ENCODE results near the gene AHSP. TPM values are rescaled to one million over a fixed set of nuclear protein-coding genes. Genes with fewer than 3 reads are reported as not detected.

Gene AHSP
- total and polyA plus RNA-seq, 3 experiments from 2014 or later = not detected

GRCh38 chr16:31525113-31525512 lies 2.6 kb upstream of the AHSP start:
- Histone ChIP-seq H3K4me1 (ENCODE audit: insufficient read depth, low read length) (no peaks in the 10 kb centered on the region), H3K4me3 (ENCODE audit: low read length) (no peak overlapping the region), H3K9me3 (ENCODE audit: low read length) (no peaks in the 10 kb centered on the region), H3K27ac (ENCODE audit: low read depth, low read length) (no peak overlapping the region), H3K36me3 (ENCODE audit: insufficient read depth, low read length) (no peaks in the 10 kb centered on the region), H3K27me3 (ENCODE audit: insufficient read depth, low read length, poor library complexity, severe bottlenecking) (no peaks in the 10 kb centered on the region)
- Mint-ChIP-seq H3K4me3 (no peak overlapping the region), H3K27ac (no peak overlapping the region), H3K4me1 (no peaks in the 10 kb centered on the region), H3K9me3 (no peaks in the 10 kb centered on the region), H3K27me3 (peaks cover 22 to 36% of the 10 kb centered on the region in 2 donors), H3K36me3 (no peaks in the 10 kb centered on the region)
- ChIA-PET POLR2A (no interaction called here), CTCF (no interaction called here)
- no peak for DNase-seq

GRCh38 chr16:31528523-31529107 lies 915 bp downstream of the AHSP start:
- Histone ChIP-seq H3K27ac (ENCODE audit: low read depth, low read length) (no peak overlapping the region), H3K4me1 (ENCODE audit: insufficient read depth, low read length) (no peaks in the 10 kb centered on the region), H3K9me3 (ENCODE audit: low read length) (no peaks in the 10 kb centered on the region), H3K36me3 (ENCODE audit: insufficient read depth, low read length) (no peaks in the 10 kb centered on the region), H3K27me3 (ENCODE audit: insufficient read depth, low read length, poor library complexity, severe bottlenecking) (no peaks in the 10 kb centered on the region), H3K4me3 (ENCODE audit: low read length) (no peak overlapping the region)
- DNase-seq = no peak
- Mint-ChIP-seq H3K27ac (peak overlapping the region in 2 of 8 donors; percentile 47 to 51), H3K4me3 (no peak overlapping the region), H3K4me1 (no peaks in the 10 kb centered on the region), H3K9me3 (no peaks in the 10 kb centered on the region), H3K36me3 (no peaks in the 10 kb centered on the region), H3K27me3 (peaks cover 24 to 34% of the 10 kb centered on the region in 2 donors)
- CTCF ChIA-PET = no interaction called here
- POLR2A ChIA-PET = no interaction called here

GRCh38 chr16:31529108-31529936 lies 1.6 kb downstream of the AHSP start:
- no peak for DNase-seq
- H3K36me3 Mint-ChIP-seq = no peaks in the 10 kb centered on the region
- no peaks in the 10 kb centered on the region for H3K9me3 Mint-ChIP-seq
- Histone ChIP-seq H3K4me3 (ENCODE audit: low read length) (no peak overlapping the region), H3K9me3 (ENCODE audit: low read length) (no peaks in the 10 kb centered on the region), H3K27me3 (ENCODE audit: insufficient read depth, low read length, poor library complexity, severe bottlenecking) (no peaks in the 10 kb centered on the region), H3K36me3 (ENCODE audit: insufficient read depth, low read length) (no peaks in the 10 kb centered on the region), H3K4me1 (ENCODE audit: insufficient read depth, low read length) (no peaks in the 10 kb centered on the region), H3K27ac (ENCODE audit: low read depth, low read length) (no peak overlapping the region)
- H3K4me1 Mint-ChIP-seq = no peaks in the 10 kb centered on the region
- ChIA-PET POLR2A (no interaction called here), CTCF (no interaction called here)
- H3K27me3 Mint-ChIP-seq = peaks cover 27 to 39% of the 10 kb centered on the region in 2 donors
- H3K27ac Mint-ChIP-seq = peak overlapping the region in 1 of 8 donors; percentile 51
- no peak overlapping the region for H3K4me3 Mint-ChIP-seq

- no peaks in the 10 kb centered on the region for H3K9me3 Mint-ChIP-seq
- Histone ChIP-seq H3K4me3 (ENCODE audit: low read length) (no peak overlapping the region), H3K4me1 (ENCODE audit: insufficient read depth, low read length) (no peaks in the 10 kb centered on the region), H3K9me3 (ENCODE audit: low read length) (no peaks in the 10 kb centered on the region), H3K36me3 (ENCODE audit: insufficient read depth, low read length) (no peaks in the 10 kb centered on the region), H3K27me3 (ENCODE audit: insufficient read depth, low read length, poor library complexity, severe bottlenecking) (no peaks in the 10 kb centered on the region), H3K27ac (ENCODE audit: low read depth, low read length) (no peak overlapping the region)
- no peaks in the 10 kb centered on the region for H3K36me3 Mint-ChIP-seq
- no peak for DNase-seq
- no peak overlapping the region for H3K27ac Mint-ChIP-seq
- peak overlapping the region in 1 of 7 donors; percentile 3 for H3K4me3 Mint-ChIP-seq
- H3K4me1 Mint-ChIP-seq = no peaks in the 10 kb centered on the region
- ChIA-PET CTCF (no interaction called here), POLR2A (no interaction called here)
- H3K27me3 Mint-ChIP-seq = peaks cover 27 to 38% of the 10 kb centered on the region in 2 donors
Measured at GRCh38 chr16:31529937-31530312, 2.2 kb downstream of the AHSP start.

- CTCF ChIA-PET = no interaction called here
- Histone ChIP-seq H3K27ac (ENCODE audit: low read depth, low read length) (no peak overlapping the region), H3K4me3 (ENCODE audit: low read length) (no peak overlapping the region), H3K36me3 (ENCODE audit: insufficient read depth, low read length) (no peaks in the 10 kb centered on the region), H3K4me1 (ENCODE audit: insufficient read depth, low read length) (no peaks in the 10 kb centered on the region), H3K9me3 (ENCODE audit: low read length) (no peaks in the 10 kb centered on the region), H3K27me3 (ENCODE audit: insufficient read depth, low read length, poor library complexity, severe bottlenecking) (no peaks in the 10 kb centered on the region)
- Mint-ChIP-seq H3K4me1 (no peaks in the 10 kb centered on the region), H3K9me3 (no peaks in the 10 kb centered on the region), H3K36me3 (no peaks in the 10 kb centered on the region), H3K27me3 (peaks cover 27 to 37% of the 10 kb centered on the region in 2 donors), H3K4me3 (no peak overlapping the region), H3K27ac (no peak overlapping the region)
- POLR2A ChIA-PET = no interaction called here
- DNase-seq = no peak
Measured at GRCh38 chr16:31530405-31530804, 2.7 kb downstream of the AHSP start.

GRCh38 chr16:31531096-31531495 lies 3.4 kb downstream of the AHSP start:
- Histone ChIP-seq H3K27me3 (ENCODE audit: insufficient read depth, low read length, poor library complexity, severe bottlenecking) (no peaks in the 10 kb centered on the region), H3K4me1 (ENCODE audit: insufficient read depth, low read length) (no peaks in the 10 kb centered on the region), H3K9me3 (ENCODE audit: low read length) (no peaks in the 10 kb centered on the region), H3K4me3 (ENCODE audit: low read length) (no peak overlapping the region), H3K27ac (ENCODE audit: low read depth, low read length) (no peak overlapping the region), H3K36me3 (ENCODE audit: insufficient read depth, low read length) (no peaks in the 10 kb centered on the region)
- ChIA-PET POLR2A (no interaction called here), CTCF (no interaction called here)
- no peak for DNase-seq
- H3K9me3 Mint-ChIP-seq = no peaks in the 10 kb centered on the region
- H3K4me1 Mint-ChIP-seq = peaks cover 0 to 4% (median 0%) of the 10 kb centered on the region in 3 donors
- no peak overlapping the region for H3K4me3 Mint-ChIP-seq
- no peak overlapping the region for H3K27ac Mint-ChIP-seq
- no peaks in the 10 kb centered on the region for H3K36me3 Mint-ChIP-seq
- peaks cover 32 to 41% of the 10 kb centered on the region in 2 donors for H3K27me3 Mint-ChIP-seq

GRCh38 chr16:31532120-31532519 lies 4.4 kb downstream of the AHSP start:
- ChIA-PET POLR2A (no interaction called here), CTCF (no interaction called here)
- no peaks in the 10 kb centered on the region for H3K4me1 ChIP-seq (ENCODE audit: insufficient read depth, low read length)
- H3K9me3 ChIP-seq (ENCODE audit: low read length) = no peaks in the 10 kb centered on the region
- Mint-ChIP-seq H3K36me3 (no peaks in the 10 kb centered on the region), H3K27me3 (peaks cover 41 to 42% of the 10 kb centered on the region in 2 donors), H3K4me3 (no peak overlapping the region), H3K4me1 (peaks cover 0 to 4% (median 0%) of the 10 kb centered on the region in 3 donors), H3K9me3 (no peaks in the 10 kb centered on the region), H3K27ac (no peak overlapping the region)
- no peaks in the 10 kb centered on the region for H3K27me3 ChIP-seq (ENCODE audit: insufficient read depth, low read length, poor library complexity, severe bottlenecking)
- no peak overlapping the region for H3K27ac ChIP-seq (ENCODE audit: low read depth, low read length)
- no peak for DNase-seq
- H3K36me3 ChIP-seq (ENCODE audit: insufficient read depth, low read length) = no peaks in the 10 kb centered on the region
- no peak overlapping the region for H3K4me3 ChIP-seq (ENCODE audit: low read length)

GRCh38 chr16:31532896-31533295 lies 5.2 kb downstream of the AHSP start:
- no peak for DNase-seq
- peaks cover 0 to 7% (median 3%) of the 10 kb centered on the region in 3 donors for H3K4me1 Mint-ChIP-seq
- no peak overlapping the region for H3K4me3 Mint-ChIP-seq
- H3K27ac Mint-ChIP-seq = no peak overlapping the region
- no peaks in the 10 kb centered on the region for H3K36me3 Mint-ChIP-seq
- Histone ChIP-seq H3K4me3 (ENCODE audit: low read length) (no peak overlapping the region), H3K27me3 (ENCODE audit: insufficient read depth, low read length, poor library complexity, severe bottlenecking) (no peaks in the 10 kb centered on the region), H3K36me3 (ENCODE audit: insufficient read depth, low read length) (no peaks in the 10 kb centered on the region), H3K27ac (ENCODE audit: low read depth, low read length) (no peak overlapping the region), H3K9me3 (ENCODE audit: low read length) (no peaks in the 10 kb centered on the region), H3K4me1 (ENCODE audit: insufficient read depth, low read length) (no peaks in the 10 kb centered on the region)
- H3K9me3 Mint-ChIP-seq = no peaks in the 10 kb centered on the region
- ChIA-PET POLR2A (no interaction called here), CTCF (no interaction called here)
- peaks cover 41 to 42% of the 10 kb centered on the region in 2 donors for H3K27me3 Mint-ChIP-seq

All from CD8-positive, alpha-beta memory T cell (primary cell).